ENCODE measurements around the gene FXYD5.

GRCh38 chr19:35211545-35212230 is 57.2 kb downstream of the FXYD5 start:
- TF ChIP-seq ARNT (IDR thresholded peaks at IDR 0.05) (no peak), FOXM1 (IDR thresholded peaks at IDR 0.05; ENCODE audit: borderline replicate concordance) (no peak), LEF1 (IDR thresholded peaks at IDR 0.05; ENCODE audit: borderline replicate concordance) (no peak), SP1 (IDR thresholded peaks at IDR 0.05) (no peak), CTBP1 (IDR thresholded peaks at IDR 0.05; ENCODE audit: borderline replicate concordance) (no peak), TARDBP (IDR thresholded peaks at IDR 0.05) (no peak)

All from HEK293T (cell line).